GM12878 (cell line): ENCODE data around the gene PLEKHM3. TPM values are rescaled to one million over a fixed set of nuclear protein-coding genes. Genes with fewer than 3 reads are reported as not detected.

Experiments
- ATAC-seq: fragments of 200-7000 bp; cut with Tn5 transposase; 3 replicates; pipeline ENCODE4 v1.9.1; 2020; ENCODE audit warnings: mild to moderate bottlenecking, moderate library complexity
- BruUV-seq: library from RNA; stranded (reverse); fragments of 400-500 nt; replicated peaks from 2 replicates; lab custom pipeline; 2021; lab: Mats Ljungman, UMichigan
- CTCF ChIA-PET: fragments of 300-600 bp; sonication (Branson Sonifier 250); formaldehyde crosslinking; extraction: SDS; loops from one replicate; lab custom pipeline; 2021; ENCODE audit warnings: inconsistent platforms; lab: Yijun Ruan, JAX
- POLR2A ChIA-PET: fragments of 350-600 bp; formaldehyde crosslinking; extraction: SDS; loops from one replicate; lab custom pipeline; 2021; ENCODE audit warnings: inconsistent platforms; lab: Charles Lee
- RAD21 ChIA-PET: fragments of 300-600 bp; sonication (Branson Sonifier 250); formaldehyde crosslinking; loops from one replicate; lab custom pipeline; 2023; ENCODE audit warnings: antibody characterized with exemption; ENCODE audit not compliant: unreplicated experiment; lab: Charles Lee
- SMC1A ChIA-PET: fragments of 300-600 bp; sonication (Branson Sonifier 250); formaldehyde crosslinking; loops from one replicate; lab custom pipeline; 2023; ENCODE audit not compliant: unreplicated experiment, uncharacterized antibody; lab: Charles Lee
- DNase-seq: peaks from one replicate; pipeline ENCODE4 v3.0.0-alpha.2; 2011; ENCODE audit warnings: low read depth, low spot score
- FAIRE-seq: peaks from 3 replicates; lab custom pipeline; 2011; peaks lifted over from hg19 to GRCh38; lab: Jason Lieb, UNC
- H2AFZ ChIP-seq: 2 replicates; pipeline ENCODE4 v1.6.0; 2011; ENCODE audit warnings: low read depth, low read length, control low read depth; ENCODE audit not compliant: control insufficient read depth
- H3K27ac ChIP-seq: 2 replicates; pipeline ENCODE4 v1.5.1; 2011; ENCODE audit warnings: control low read depth; ENCODE audit not compliant: control insufficient read depth, insufficient read depth
- H3K27me3 ChIP-seq, 2 experiments: replicated peaks in 1 of 2; 2 replicates each; pipeline versions ENCODE4 v1.6.0 to v1.6.1; 2011; ENCODE audit warnings: low read length in 1 of 2; ENCODE audit not compliant: control insufficient read depth in 2 of 2, insufficient read depth in 2 of 2
- H3K36me3 ChIP-seq, 2 experiments: 2 replicates each; pipeline ENCODE4 v1.5.1; 2011; ENCODE audit warnings: low read length in 1 of 2; ENCODE audit not compliant: control insufficient read depth in 2 of 2, insufficient read depth in 2 of 2
- H3K4me1 ChIP-seq: 2 replicates; pipeline ENCODE4 v1.6.1; 2011; ENCODE audit warnings: mild to moderate bottlenecking, low read length, moderate library complexity, mixed read lengths; ENCODE audit not compliant: control insufficient read depth, insufficient read depth
- H3K4me2 ChIP-seq: 2 replicates; pipeline ENCODE4 v1.6.0; 2011; ENCODE audit warnings: control low read depth; ENCODE audit not compliant: control insufficient read depth, insufficient read depth
- H3K4me3 ChIP-seq: fragments of 200-600 bp; sonication (generic); 2 replicates; pipeline ENCODE4 v1.5.1; 2016
- H3K79me2 ChIP-seq: 2 replicates; pipeline ENCODE4 v1.6.0; 2011; ENCODE audit warnings: low read length; ENCODE audit not compliant: control insufficient read depth, insufficient read depth
- H3K9ac ChIP-seq: 2 replicates; pipeline ENCODE4 v1.8.0; 2011; ENCODE audit warnings: low read length, control low read depth, mixed read lengths; ENCODE audit not compliant: control insufficient read depth, insufficient read depth
- H3K9me3 ChIP-seq: replicated peaks from 3 replicates; pipeline ENCODE4 v1.5.1; 2011; ENCODE audit warnings: mild to moderate bottlenecking, low read length; ENCODE audit not compliant: control insufficient read depth, insufficient read depth
- H4K20me1 ChIP-seq: 2 replicates; pipeline ENCODE4 v1.6.0; 2011; ENCODE audit not compliant: control insufficient read depth, insufficient read depth
- CBFB ChIP-seq: IDR thresholded peaks from 2 replicates; pipeline ENCODE4 v1.6.1; 2016; ENCODE audit warnings: antibody characterized with exemption, low read depth
- HDAC2 ChIP-seq: fragments of 200-600 bp; sonication (generic); IDR thresholded peaks from 2 replicates; pipeline ENCODE4 v1.6.1; 2017
- NBN ChIP-seq: fragments of 450-650 bp; IDR thresholded peaks from 2 replicates; pipeline ENCODE4 v1.6.1; 2016
- PAX5 ChIP-seq: IDR thresholded peaks from 2 replicates; pipeline ENCODE4 v1.6.1; 2011; ENCODE audit warnings: low read depth, low read length, borderline replicate concordance
- POU2F2 ChIP-seq: IDR thresholded peaks from 3 replicates; pipeline ENCODE4 v1.6.1; 2011; ENCODE audit warnings: low read depth, mild to moderate bottlenecking, low read length, borderline replicate concordance
- SRF ChIP-seq, 2 experiments: IDR thresholded peaks; 2 replicates each; pipeline ENCODE4 v1.6.1; 2011; ENCODE audit warnings: low read depth in 2 of 2, low read length in 2 of 2, mild to moderate bottlenecking in 1 of 2, moderate library complexity in 1 of 2
- TARDBP ChIP-seq: IDR thresholded peaks from 2 replicates; pipeline ENCODE4 v1.6.1; 2016; ENCODE audit warnings: borderline replicate concordance
- WGBS: methylation state at CpG from one replicate; pipeline ENCODE4 v1.1.6; 2016; ENCODE audit warnings: low lambda C conversion rate; ENCODE audit not compliant: insufficient replicate concordance, insufficient coverage; ENCODE audit errors: missing lambda C conversion rate; 5-methylcytosine and 5-hydroxymethylcytosine counted together
- in situ Hi-C: fragments of 300-500 bp; cut with MboI; formaldehyde crosslinking; loops from 9 replicates; pipeline ENCODE4 v1.14.3; 2018; ENCODE audit warnings: mixed read lengths
- intact Hi-C: fragments of 100-400 bp; cut with micrococcal nuclease; formaldehyde crosslinking; loops from one replicate; pipeline ENCODE4 v1.14.2; 2022; ENCODE audit not compliant: unreplicated experiment
- polyA plus RNA-seq, 11 experiments: library from polyadenylated mRNA; depleted of rRNA in 4 of 11; unstranded in 6 of 11; stranded (reverse) in 5 of 11; fragments of >200 nt; fragmentation: Nextera tagmentation in 4 of 11; fragmentation: Illumina TruSeq in 1 of 11; extraction: Ambion mirVana in 4 of 11; extraction: Trizol in 1 of 11; gene quantifications; 1 replicate in 1 of 11; 2 replicates in 10 of 11; pipeline versions ENCODE4 v1.2.1 to v1.2.3, GENCODE V29; 2011 to 2016; ENCODE audit warnings: inconsistent platforms in 2 of 11, missing spikeins in 2 of 11, low read depth in 1 of 11
- total RNA-seq, 4 experiments: library from RNA; depleted of rRNA in 3 of 4; stranded (reverse); fragments of >200 nt in 3 of 4; fragmentation: Illumina TruSeq in 1 of 4; extraction: Trizol in 1 of 4; gene quantifications; 2 replicates each; pipeline versions ENCODE4 v1.2.1 to v1.2.3, GENCODE V29; 2013 to 2021
- TF ChIP-seq, protein P1 (sequence below): IDR thresholded peaks from 2 replicates; pipeline ENCODE4 v1.6.1; 2012; ENCODE audit warnings: improper control_type of control experiment, low read depth, low read length; ENCODE audit not compliant: insufficient replicate concordance
- TF ChIP-seq, protein P2 (sequence below): IDR thresholded peaks from 2 replicates; pipeline ENCODE4 v1.6.1; 2012; ENCODE audit warnings: low read depth, low read length, improper control_type of control experiment
- TF ChIP-seq, protein P3 (sequence below): IDR thresholded peaks from 2 replicates; pipeline ENCODE4 v1.6.1; 2012; ENCODE audit warnings: low read depth, low read length, improper control_type of control experiment
- TF ChIP-seq, protein P4 (sequence below): fragments of 450-650 bp; IDR thresholded peaks from 2 replicates; pipeline ENCODE4 v1.6.1; 2016; ENCODE audit warnings: mild to moderate bottlenecking
- TF ChIP-seq, protein P5 (sequence below): fragments of 450-650 bp; IDR thresholded peaks from 2 replicates; pipeline ENCODE4 v1.6.1; 2018; ENCODE audit warnings: borderline replicate concordance, mild to moderate bottlenecking; ENCODE audit not compliant: partially characterized antibody

PLEKHM3 gene
- total and polyA plus RNA-seq, 10 of the 15 experiments (the other 5 are each of a cell fraction or from before 2014, with no cell fraction given) = 1.4 to 5.6 (median 3.0) TPM

DNA sequence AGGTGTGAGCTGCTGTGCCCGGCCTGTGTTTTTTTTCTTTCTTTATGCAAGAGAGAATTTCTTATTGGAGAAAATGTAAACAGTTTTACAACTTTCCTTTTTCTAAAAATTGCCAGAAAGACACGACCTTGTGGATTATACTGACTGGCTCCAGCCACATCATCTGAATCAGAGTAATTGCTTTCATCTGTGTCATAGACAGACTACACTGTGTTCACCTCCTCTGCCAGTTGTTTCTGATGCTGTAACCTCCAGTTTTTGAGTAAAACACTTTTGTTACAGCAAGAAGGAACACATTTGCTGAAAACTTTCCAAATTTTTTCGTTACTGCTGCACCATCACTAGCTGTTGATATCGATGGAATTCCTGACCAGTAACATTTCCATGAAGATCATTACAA, 43.9 kb upstream of the PLEKHM3 start:
- H3K9me3 ChIP-seq = no peaks in the 10 kb centered on the region
- H3K36me3 ChIP-seq = no peaks in the 10 kb centered on the region
- ATAC-seq (no peak), FAIRE-seq (no peak), DNase-seq (no peak)
- no peak overlapping the region for H2AFZ ChIP-seq
- no peaks in the 10 kb centered on the region for H3K79me2 ChIP-seq
- WGBS = 19% methylated on average over 4 of the region's 4 CpGs
- H3K4me1 ChIP-seq = peaks cover 4% of the 10 kb centered on the region
- H3K27ac ChIP-seq = no peak overlapping the region
- RAD21 ChIA-PET = interaction anchor here (2.1 to 2.5 kb wide), 2 partner anchors 29 to 323 kb away, joined by 5 to 9 read pairs; no protein-coding TSS in a partner anchor
- intact Hi-C loops (no loop called here), in situ Hi-C loops (loop anchor here (10.0 kb wide), 1 partner anchor 324 kb away; no protein-coding TSS in a partner anchor)
- H3K4me3 ChIP-seq = no peak overlapping the region
- no peaks in the 10 kb centered on the region for H4K20me1 ChIP-seq
- POLR2A ChIA-PET = interaction anchor here (0.7 kb wide), 1 partner anchor 157 kb away, joined by 3 read pairs; no protein-coding TSS in a partner anchor
- no TSS peak for BruUV-seq
- H3K9ac ChIP-seq = no peak overlapping the region
- H3K27me3 ChIP-seq = no peaks in the 10 kb centered on the region
- no peak overlapping the region for H3K4me2 ChIP-seq
- SMC1A ChIA-PET = interaction anchor here (1.3 to 2.5 kb wide), 3 partner anchors 10 to 323 kb away, joined by 3 to 13 read pairs (median 8); no protein-coding TSS in a partner anchor
- CTCF ChIA-PET = interaction anchor here (0.6 to 3.3 kb wide), 7 partner anchors 9 to 443 kb away, joined by 3 to 16 read pairs (median 4); partner anchors contain the start of gene METTL21A
- TF ChIP-seq, protein P1, sequence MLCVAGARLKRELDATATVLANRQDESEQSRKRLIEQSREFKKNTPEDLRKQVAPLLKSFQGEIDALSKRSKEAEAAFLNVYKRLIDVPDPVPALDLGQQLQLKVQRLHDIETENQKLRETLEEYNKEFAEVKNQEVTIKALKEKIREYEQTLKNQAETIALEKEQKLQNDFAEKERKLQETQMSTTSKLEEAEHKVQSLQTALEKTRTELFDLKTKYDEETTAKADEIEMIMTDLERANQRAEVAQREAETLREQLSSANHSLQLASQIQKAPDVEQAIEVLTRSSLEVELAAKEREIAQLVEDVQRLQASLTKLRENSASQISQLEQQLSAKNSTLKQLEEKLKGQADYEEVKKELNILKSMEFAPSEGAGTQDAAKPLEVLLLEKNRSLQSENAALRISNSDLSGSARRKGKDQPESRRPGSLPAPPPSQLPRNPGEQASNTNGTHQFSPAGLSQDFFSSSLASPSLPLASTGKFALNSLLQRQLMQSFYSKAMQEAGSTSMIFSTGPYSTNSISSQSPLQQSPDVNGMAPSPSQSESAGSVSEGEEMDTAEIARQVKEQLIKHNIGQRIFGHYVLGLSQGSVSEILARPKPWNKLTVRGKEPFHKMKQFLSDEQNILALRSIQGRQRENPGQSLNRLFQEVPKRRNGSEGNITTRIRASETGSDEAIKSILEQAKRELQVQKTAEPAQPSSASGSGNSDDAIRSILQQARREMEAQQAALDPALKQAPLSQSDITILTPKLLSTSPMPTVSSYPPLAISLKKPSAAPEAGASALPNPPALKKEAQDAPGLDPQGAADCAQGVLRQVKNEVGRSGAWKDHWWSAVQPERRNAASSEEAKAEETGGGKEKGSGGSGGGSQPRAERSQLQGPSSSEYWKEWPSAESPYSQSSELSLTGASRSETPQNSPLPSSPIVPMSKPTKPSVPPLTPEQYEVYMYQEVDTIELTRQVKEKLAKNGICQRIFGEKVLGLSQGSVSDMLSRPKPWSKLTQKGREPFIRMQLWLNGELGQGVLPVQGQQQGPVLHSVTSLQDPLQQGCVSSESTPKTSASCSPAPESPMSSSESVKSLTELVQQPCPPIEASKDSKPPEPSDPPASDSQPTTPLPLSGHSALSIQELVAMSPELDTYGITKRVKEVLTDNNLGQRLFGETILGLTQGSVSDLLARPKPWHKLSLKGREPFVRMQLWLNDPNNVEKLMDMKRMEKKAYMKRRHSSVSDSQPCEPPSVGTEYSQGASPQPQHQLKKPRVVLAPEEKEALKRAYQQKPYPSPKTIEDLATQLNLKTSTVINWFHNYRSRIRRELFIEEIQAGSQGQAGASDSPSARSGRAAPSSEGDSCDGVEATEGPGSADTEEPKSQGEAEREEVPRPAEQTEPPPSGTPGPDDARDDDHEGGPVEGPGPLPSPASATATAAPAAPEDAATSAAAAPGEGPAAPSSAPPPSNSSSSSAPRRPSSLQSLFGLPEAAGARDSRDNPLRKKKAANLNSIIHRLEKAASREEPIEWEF = no peak
- no peak for TF ChIP-seq SRF (IDR thresholded peaks at IDR 0.05; ENCODE audit: low read depth in 2 of 2, low read length in 2 of 2)
- no peak for TF ChIP-seq PAX5
- TF ChIP-seq TARDBP = no peak
- TF ChIP-seq, protein P2, sequence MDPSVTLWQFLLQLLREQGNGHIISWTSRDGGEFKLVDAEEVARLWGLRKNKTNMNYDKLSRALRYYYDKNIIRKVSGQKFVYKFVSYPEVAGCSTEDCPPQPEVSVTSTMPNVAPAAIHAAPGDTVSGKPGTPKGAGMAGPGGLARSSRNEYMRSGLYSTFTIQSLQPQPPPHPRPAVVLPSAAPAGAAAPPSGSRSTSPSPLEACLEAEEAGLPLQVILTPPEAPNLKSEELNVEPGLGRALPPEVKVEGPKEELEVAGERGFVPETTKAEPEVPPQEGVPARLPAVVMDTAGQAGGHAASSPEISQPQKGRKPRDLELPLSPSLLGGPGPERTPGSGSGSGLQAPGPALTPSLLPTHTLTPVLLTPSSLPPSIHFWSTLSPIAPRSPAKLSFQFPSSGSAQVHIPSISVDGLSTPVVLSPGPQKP = no peak
- no peak for TF ChIP-seq POU2F2
- TF ChIP-seq, protein P3, sequence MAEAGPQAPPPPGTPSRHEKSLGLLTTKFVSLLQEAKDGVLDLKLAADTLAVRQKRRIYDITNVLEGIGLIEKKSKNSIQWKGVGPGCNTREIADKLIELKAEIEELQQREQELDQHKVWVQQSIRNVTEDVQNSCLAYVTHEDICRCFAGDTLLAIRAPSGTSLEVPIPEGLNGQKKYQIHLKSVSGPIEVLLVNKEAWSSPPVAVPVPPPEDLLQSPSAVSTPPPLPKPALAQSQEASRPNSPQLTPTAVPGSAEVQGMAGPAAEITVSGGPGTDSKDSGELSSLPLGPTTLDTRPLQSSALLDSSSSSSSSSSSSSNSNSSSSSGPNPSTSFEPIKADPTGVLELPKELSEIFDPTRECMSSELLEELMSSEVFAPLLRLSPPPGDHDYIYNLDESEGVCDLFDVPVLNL = no peak
- TF ChIP-seq CBFB = no peak
- TF ChIP-seq, protein P4, sequence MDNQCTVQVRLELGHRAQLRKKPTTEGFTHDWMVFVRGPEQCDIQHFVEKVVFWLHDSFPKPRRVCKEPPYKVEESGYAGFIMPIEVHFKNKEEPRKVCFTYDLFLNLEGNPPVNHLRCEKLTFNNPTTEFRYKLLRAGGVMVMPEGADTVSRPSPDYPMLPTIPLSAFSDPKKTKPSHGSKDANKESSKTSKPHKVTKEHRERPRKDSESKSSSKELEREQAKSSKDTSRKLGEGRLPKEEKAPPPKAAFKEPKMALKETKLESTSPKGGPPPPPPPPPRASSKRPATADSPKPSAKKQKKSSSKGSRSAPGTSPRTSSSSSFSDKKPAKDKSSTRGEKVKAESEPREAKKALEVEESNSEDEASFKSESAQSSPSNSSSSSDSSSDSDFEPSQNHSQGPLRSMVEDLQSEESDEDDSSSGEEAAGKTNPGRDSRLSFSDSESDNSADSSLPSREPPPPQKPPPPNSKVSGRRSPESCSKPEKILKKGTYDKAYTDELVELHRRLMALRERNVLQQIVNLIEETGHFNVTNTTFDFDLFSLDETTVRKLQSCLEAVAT = no peak
- TF ChIP-seq, protein P5, sequence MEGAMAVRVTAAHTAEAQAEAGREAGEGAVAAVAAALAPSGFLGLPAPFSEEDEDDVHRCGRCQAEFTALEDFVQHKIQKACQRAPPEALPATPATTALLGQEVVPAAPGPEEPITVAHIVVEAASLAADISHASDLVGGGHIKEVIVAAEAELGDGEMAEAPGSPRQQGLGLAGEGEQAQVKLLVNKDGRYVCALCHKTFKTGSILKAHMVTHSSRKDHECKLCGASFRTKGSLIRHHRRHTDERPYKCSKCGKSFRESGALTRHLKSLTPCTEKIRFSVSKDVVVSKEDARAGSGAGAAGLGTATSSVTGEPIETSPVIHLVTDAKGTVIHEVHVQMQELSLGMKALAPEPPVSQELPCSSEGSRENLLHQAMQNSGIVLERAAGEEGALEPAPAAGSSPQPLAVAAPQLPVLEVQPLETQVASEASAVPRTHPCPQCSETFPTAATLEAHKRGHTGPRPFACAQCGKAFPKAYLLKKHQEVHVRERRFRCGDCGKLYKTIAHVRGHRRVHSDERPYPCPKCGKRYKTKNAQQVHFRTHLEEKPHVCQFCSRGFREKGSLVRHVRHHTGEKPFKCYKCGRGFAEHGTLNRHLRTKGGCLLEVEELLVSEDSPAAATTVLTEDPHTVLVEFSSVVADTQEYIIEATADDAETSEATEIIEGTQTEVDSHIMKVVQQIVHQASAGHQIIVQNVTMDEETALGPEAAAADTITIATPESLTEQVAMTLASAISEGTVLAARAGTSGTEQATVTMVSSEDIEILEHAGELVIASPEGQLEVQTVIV = no peak
- TF ChIP-seq HDAC2 = no peak
- no peak for TF ChIP-seq NBN
